Fibroblast of lung (primary cell): Measurements from ENCODE around the gene ARMC9. TPM values are rescaled to one million over a fixed set of nuclear protein-coding genes. Genes with fewer than 3 reads are reported as not detected.

Experiments used
- DNase-seq, 2 donors: peaks; one replicate each; pipeline versions ENCODE4 v3.0.0 to v3.0.0-alpha.2; 2010; ENCODE audit warnings: low read depth in 2 of 2
- H2AFZ ChIP-seq: 2 replicates; pipeline ENCODE4 v1.5.1; 2012; ENCODE audit warnings: low read length, control low read depth, inconsistent platforms
- H3K27ac ChIP-seq: 2 replicates; pipeline ENCODE4 v1.5.1; 2011; ENCODE audit warnings: low read length, control low read depth; ENCODE audit not compliant: insufficient read depth
- H3K27me3 ChIP-seq: 2 replicates; pipeline ENCODE4 v1.5.1; 2011; ENCODE audit warnings: mild to moderate bottlenecking, low read length; ENCODE audit not compliant: control insufficient read depth, insufficient read depth
- H3K36me3 ChIP-seq: 2 replicates; pipeline ENCODE4 v1.5.1; 2011; ENCODE audit warnings: low read length; ENCODE audit not compliant: control insufficient read depth, insufficient read depth
- H3K4me1 ChIP-seq: 2 replicates; pipeline ENCODE4 v1.5.1; 2011; ENCODE audit warnings: low read length; ENCODE audit not compliant: control insufficient read depth, insufficient read depth; ENCODE audit errors: extremely low read depth
- H3K4me2 ChIP-seq: 2 replicates; pipeline ENCODE4 v1.5.1; 2011; ENCODE audit warnings: low read length, control low read depth; ENCODE audit not compliant: insufficient read depth; ENCODE audit errors: extremely low read depth
- H3K4me3 ChIP-seq, 4 experiments: fragments of 200-600 bp in 1 of 4; sonication (generic) in 1 of 4; replicated peaks in 1 of 4; 2 replicates each; pipeline ENCODE4 v1.5.1; 2011 to 2016; ENCODE audit warnings: low read length in 4 of 4, low read depth in 3 of 4, mild to moderate bottlenecking in 3 of 4, control low read depth in 2 of 4, inconsistent platforms in 1 of 4, mixed read lengths in 1 of 4; ENCODE audit not compliant: insufficient read depth in 1 of 4; ENCODE audit errors: control extremely low read depth in 1 of 4
- H3K79me2 ChIP-seq: 2 replicates; pipeline ENCODE4 v1.5.1; 2012; ENCODE audit warnings: mild to moderate bottlenecking, low read length, inconsistent platforms; ENCODE audit not compliant: control insufficient read depth, insufficient read depth
- H3K9ac ChIP-seq: 2 replicates; pipeline ENCODE4 v1.5.1; 2011; ENCODE audit warnings: mild to moderate bottlenecking, low read length, control low read depth; ENCODE audit not compliant: insufficient read depth
- H3K9me3 ChIP-seq: 2 replicates; pipeline ENCODE4 v1.5.1; 2012; ENCODE audit warnings: low read depth, low read length; ENCODE audit not compliant: control insufficient read depth, insufficient read depth
- H4K20me1 ChIP-seq: 2 replicates; pipeline ENCODE4 v1.5.1; 2011; ENCODE audit warnings: low read length; ENCODE audit not compliant: control insufficient read depth, insufficient read depth; ENCODE audit errors: extremely low read depth
- EZH2 ChIP-seq: IDR thresholded peaks from 2 replicates; pipeline ENCODE4 v1.5.1; 2012; ENCODE audit warnings: low read length, control low read depth, mild to moderate bottlenecking; ENCODE audit errors: missing control alignments
- polyA plus RNA-seq, 2 donors: library from polyadenylated mRNA; depleted of rRNA in 1 of 2; stranded (reverse) in 1 of 2; unstranded in 1 of 2; fragments of >200 nt; gene quantifications; 2 replicates each; pipeline ENCODE4 v1.2.1, GENCODE V29; 2011 to 2012; ENCODE audit warnings: missing spikeins in 1 of 2
- total RNA-seq: library from RNA; depleted of rRNA; stranded (reverse); fragments of >200 nt; gene quantifications from 2 replicates; pipeline ENCODE4 v1.2.1, GENCODE V29; 2014
- TF ChIP-seq, protein P1 (sequence below), 2 donors: IDR thresholded peaks in 1 of 2; conservative IDR thresholded peaks in 1 of 2; 1 replicate in 1 of 2; 2 replicates in 1 of 2; pipeline ENCODE4 v1.5.1; 2011 to 2012; ENCODE audit warnings: low read length in 2 of 2, control low read depth in 1 of 2, inconsistent platforms in 1 of 2, low read depth in 1 of 2, mild to moderate bottlenecking in 1 of 2

The ARMC9 gene
- total and polyA plus RNA-seq, 2 donors (not counting 1 experiment from before 2014, with no cell fraction given) = 68.4 to 153 TPM

DNA sequence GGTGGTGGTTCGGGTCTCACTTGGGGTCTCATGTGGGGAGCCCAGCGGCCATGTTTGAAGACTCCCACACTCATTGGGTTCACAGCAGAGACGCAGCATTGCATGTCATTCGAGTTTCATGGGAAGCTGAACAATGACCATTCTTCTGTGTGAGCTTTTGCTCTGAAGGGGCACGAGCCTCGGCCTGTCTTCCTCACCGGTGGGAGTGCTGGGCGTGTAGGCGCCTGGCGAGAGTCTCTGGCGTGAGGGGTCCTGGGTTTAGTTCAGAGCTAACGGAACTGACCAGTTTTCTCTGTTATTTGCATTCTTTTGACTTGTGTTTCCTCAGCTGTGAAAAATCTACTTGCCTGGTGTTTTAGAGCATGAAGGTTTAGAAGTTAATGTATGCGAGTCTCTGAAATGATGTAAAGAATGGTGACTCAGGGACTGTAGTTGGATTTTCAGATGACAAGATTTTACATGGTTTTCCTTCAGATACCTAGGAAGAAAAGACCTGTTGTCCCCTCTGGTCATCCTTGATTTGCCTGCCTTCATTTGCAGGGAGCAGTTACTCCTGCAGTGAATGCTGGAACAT lies 98.1 kb downstream of the ARMC9 start:
- no peaks in the 10 kb centered on the region for H3K27me3 ChIP-seq
- no peaks in the 10 kb centered on the region for H3K79me2 ChIP-seq
- H3K36me3 ChIP-seq = peaks cover 8% of the 10 kb centered on the region
- no peaks in the 10 kb centered on the region for H3K4me1 ChIP-seq
- no peak overlapping the region for H3K4me3 ChIP-seq
- no peak overlapping the region for H3K9ac ChIP-seq
- H2AFZ ChIP-seq = no peak overlapping the region
- no peaks in the 10 kb centered on the region for H3K9me3 ChIP-seq
- H3K27ac ChIP-seq = no peak overlapping the region
- H3K4me2 ChIP-seq = no peak overlapping the region
- TF ChIP-seq, protein P1, sequence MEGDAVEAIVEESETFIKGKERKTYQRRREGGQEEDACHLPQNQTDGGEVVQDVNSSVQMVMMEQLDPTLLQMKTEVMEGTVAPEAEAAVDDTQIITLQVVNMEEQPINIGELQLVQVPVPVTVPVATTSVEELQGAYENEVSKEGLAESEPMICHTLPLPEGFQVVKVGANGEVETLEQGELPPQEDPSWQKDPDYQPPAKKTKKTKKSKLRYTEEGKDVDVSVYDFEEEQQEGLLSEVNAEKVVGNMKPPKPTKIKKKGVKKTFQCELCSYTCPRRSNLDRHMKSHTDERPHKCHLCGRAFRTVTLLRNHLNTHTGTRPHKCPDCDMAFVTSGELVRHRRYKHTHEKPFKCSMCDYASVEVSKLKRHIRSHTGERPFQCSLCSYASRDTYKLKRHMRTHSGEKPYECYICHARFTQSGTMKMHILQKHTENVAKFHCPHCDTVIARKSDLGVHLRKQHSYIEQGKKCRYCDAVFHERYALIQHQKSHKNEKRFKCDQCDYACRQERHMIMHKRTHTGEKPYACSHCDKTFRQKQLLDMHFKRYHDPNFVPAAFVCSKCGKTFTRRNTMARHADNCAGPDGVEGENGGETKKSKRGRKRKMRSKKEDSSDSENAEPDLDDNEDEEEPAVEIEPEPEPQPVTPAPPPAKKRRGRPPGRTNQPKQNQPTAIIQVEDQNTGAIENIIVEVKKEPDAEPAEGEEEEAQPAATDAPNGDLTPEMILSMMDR (conservative IDR thresholded peaks at IDR 0.05 in 1 of 2, IDR thresholded peaks at IDR 0.05 in 1 of 2; ENCODE audit: low read depth in 1 of 2, low read length in 2 of 2) = no peak
- no peak for TF ChIP-seq EZH2
- no peak for DNase-seq
- H4K20me1 ChIP-seq = no peaks in the 10 kb centered on the region

DNA sequence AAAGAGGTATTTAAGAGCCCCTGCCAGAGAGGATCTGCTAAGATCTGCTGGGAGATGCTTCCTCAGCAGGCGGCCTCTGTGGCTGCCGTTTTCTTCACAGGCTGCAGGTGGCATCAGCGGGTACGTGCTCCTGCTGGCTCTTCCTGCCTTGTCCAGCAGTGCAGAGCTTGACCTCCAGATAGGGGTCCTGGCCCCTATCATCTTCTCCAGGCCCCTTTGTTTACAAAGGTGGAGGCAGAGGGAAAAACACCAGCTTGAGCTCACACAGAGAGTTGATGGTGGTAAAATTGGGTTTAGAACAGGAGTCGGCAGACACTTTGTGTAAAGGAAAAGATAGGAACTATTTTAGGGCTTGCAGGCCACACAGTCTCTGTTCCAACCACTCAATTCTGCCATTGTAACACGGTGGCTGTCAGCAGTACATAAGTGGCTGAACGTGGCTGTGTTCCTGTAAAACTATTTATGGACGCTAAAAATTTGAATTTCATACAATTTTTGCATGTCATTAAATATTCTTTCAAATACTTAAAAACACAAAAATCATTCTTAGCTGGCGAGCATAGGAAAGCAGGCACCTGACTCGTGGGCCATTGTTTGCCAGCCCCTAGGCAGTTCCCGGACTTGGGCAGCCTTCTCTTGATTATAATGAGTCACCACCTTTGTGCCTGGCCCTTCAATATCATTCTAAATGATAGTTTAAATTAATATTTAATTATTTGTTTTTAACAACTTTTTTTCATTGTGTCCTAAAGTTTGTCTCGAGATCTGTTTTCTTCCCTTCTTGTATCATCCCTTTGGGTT lies 98.9 kb downstream of the ARMC9 start:
- TF ChIP-seq, protein P1 (conservative IDR thresholded peaks at IDR 0.05 in 1 of 2, IDR thresholded peaks at IDR 0.05 in 1 of 2; ENCODE audit: low read depth in 1 of 2, low read length in 2 of 2) = peak; percentile 45 to 78
- TF ChIP-seq EZH2 = no peak
- H4K20me1 ChIP-seq = no peaks in the 10 kb centered on the region
- H3K4me1 ChIP-seq = no peaks in the 10 kb centered on the region
- no peaks in the 10 kb centered on the region for H3K27me3 ChIP-seq
- peak; percentile 40 to 58 for DNase-seq
- H3K36me3 ChIP-seq = peaks cover 5% of the 10 kb centered on the region
- no peak overlapping the region for H3K4me2 ChIP-seq
- H2AFZ ChIP-seq = no peak overlapping the region
- H3K27ac ChIP-seq = no peak overlapping the region
- no peaks in the 10 kb centered on the region for H3K79me2 ChIP-seq
- no peaks in the 10 kb centered on the region for H3K9me3 ChIP-seq
- H3K4me3 ChIP-seq = no peak overlapping the region
- H3K9ac ChIP-seq = no peak overlapping the region

DNA sequence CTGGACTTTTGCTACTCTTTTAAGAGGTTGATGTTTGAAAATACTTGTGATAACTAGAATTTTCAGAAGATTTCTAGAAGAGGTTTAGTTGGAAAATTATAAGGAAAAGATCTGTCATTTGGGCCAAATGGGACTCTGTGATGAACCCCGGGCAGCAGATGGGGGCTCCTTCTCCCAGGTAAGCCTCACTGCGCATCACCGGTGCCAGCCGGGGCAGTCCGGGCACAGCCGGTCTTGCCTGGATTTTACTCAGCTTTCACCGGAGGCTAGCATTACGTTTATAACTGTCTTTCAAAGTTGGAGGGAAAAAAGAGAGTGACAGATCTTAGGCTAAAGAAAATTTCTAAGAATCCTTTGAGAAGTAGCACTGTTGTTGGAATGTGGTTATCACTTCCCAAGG lies 99.7 kb downstream of the ARMC9 start:
- Histone ChIP-seq H3K9ac (no peak overlapping the region), H2AFZ (no peak overlapping the region), H3K27me3 (no peaks in the 10 kb centered on the region), H3K4me1 (no peaks in the 10 kb centered on the region), H4K20me1 (no peaks in the 10 kb centered on the region), H3K4me3 (no peak overlapping the region), H3K9me3 (no peaks in the 10 kb centered on the region), H3K4me2 (no peak overlapping the region), H3K36me3 (peaks cover 5% of the 10 kb centered on the region), H3K27ac (no peak overlapping the region), H3K79me2 (no peaks in the 10 kb centered on the region)
- no peak for TF ChIP-seq EZH2
- DNase-seq = no peak
